H1 (cell line): ENCODE measurements around the gene SLC7A10. TPM values are rescaled to one million over a fixed set of nuclear protein-coding genes. Genes with fewer than 3 reads are reported as not detected.

ENCODE experiments used
- ATF2 ChIP-seq: IDR thresholded peaks from 2 replicates; pipeline ENCODE4 v1.6.1; 2012; ENCODE audit warnings: low read length, inconsistent platforms
- KDM5A ChIP-seq: fragments of 200-600 bp; IDR thresholded peaks from 2 replicates; pipeline ENCODE4 v1.7.1; 2012; ENCODE audit warnings: mild to moderate bottlenecking, low read length, inconsistent platforms, mixed read lengths
- POLR2A ChIP-seq, 2 experiments: IDR thresholded peaks; 1 replicate in 1 of 2; 2 replicates in 1 of 2; pipeline ENCODE4 v1.6.1; 2011; ENCODE audit warnings: low read depth in 2 of 2, low read length in 2 of 2, mild to moderate bottlenecking in 2 of 2; ENCODE audit errors: control extremely low read depth in 1 of 2
- POLR2AphosphoS5 ChIP-seq: IDR thresholded peaks from 2 replicates; pipeline ENCODE4 v1.6.1; 2011; ENCODE audit warnings: low read depth, low read length
- POU5F1 ChIP-seq: IDR thresholded peaks from 2 replicates; pipeline ENCODE4 v1.6.1; 2011; ENCODE audit warnings: low read depth, mild to moderate bottlenecking, low read length, moderate library complexity
- SUZ12 ChIP-seq: fragments of 200-600 bp; sonication (generic); IDR thresholded peaks from 2 replicates; pipeline ENCODE4 v1.6.1; 2012; ENCODE audit warnings: mild to moderate bottlenecking, inconsistent platforms, low read length, moderate library complexity, mixed read lengths
- polyA plus RNA-seq, 7 experiments: library from polyadenylated mRNA; depleted of rRNA in 3 of 7; stranded (reverse) in 5 of 7; unstranded in 2 of 7; fragments of >200 nt in 5 of 7; fragments of 200-250 nt in 2 of 7; gene quantifications; 1 replicate in 5 of 7; 2 replicates in 1 of 7; 4 replicates in 1 of 7; pipeline versions ENCODE4 v1.2.1 to v1.2.3, GENCODE V29; 2011 to 2013; ENCODE audit warnings: missing spikeins in 2 of 7, mixed read lengths in 2 of 7
- total RNA-seq: library from RNA; stranded (reverse); fragmentation: NEBNext Ultra II Directional; extraction: Animal tissue kit (Norgen Biotek cat#: 25700); gene quantifications from 2 replicates; pipeline ENCODE4 v1.2.1, GENCODE V29; 2021

SLC7A10 gene
- total and polyA plus RNA-seq, 2 of the 8 experiments (the other 6 are each of a cell fraction or from before 2014, with no cell fraction given): 3.7 to 7.1 TPM

GRCh38 chr19:33246709-33247440, 21.2 kb upstream of the SLC7A10 start (continued):
- no peak for TF ChIP-seq KDM5A
- TF ChIP-seq ATF2: no peak
- no peak for TF ChIP-seq SUZ12
- TF ChIP-seq POU5F1: no peak
- TF ChIP-seq POLR2AphosphoS5: no peak
- TF ChIP-seq POLR2A (IDR thresholded peaks at IDR 0.05; ENCODE audit: control extremely low read depth in 1 of 2, low read depth in 2 of 2, low read length in 2 of 2): no peak
